Measurements from ENCODE around the gene AMN. TPM values are rescaled to one million over a fixed set of nuclear protein-coding genes. Genes with fewer than 3 reads are reported as not detected.

AMN gene
- total and polyA plus RNA-seq, 9 donors, result 0.10 to 4.6 (median 0.59) TPM; not detected in 1

GRCh38 chr14:102927346-102927877, 4.9 kb downstream of the AMN start:
- whole genome bisulfite sequencing, 3 donors, result 82 to 84% (median 83%) methylated on average over 15 to 19 of the region's 19 CpGs
- no peak for DNase-seq
- Histone ChIP-seq H3K27ac (no peak overlapping the region), H3K36me3 (no peaks in the 10 kb centered on the region), H3K4me1 (ENCODE audit: insufficient read depth) (peaks cover 17% of the 10 kb centered on the region), H3K9me3 (no peaks in the 10 kb centered on the region), H3K27me3 (no peaks in the 10 kb centered on the region), H3K4me3 (no peak overlapping the region)
- no peak for TF ChIP-seq CTCF (IDR thresholded peaks at IDR 0.05)
- no peak for TF ChIP-seq EP300 (IDR thresholded peaks at IDR 0.05)
- no peak for TF ChIP-seq POLR2A (IDR thresholded peaks at IDR 0.05)
- intact Hi-C loops (cut with DNase I), result loop anchor here in 2 of 4 donors (10.0 kb wide), 2 partner anchors 233 to 403 kb away; no protein-coding TSS in a partner anchor

GRCh38 chr14:102927878-102928411, 5.5 kb downstream of the AMN start:
- H3K27me3 ChIP-seq, result no peaks in the 10 kb centered on the region
- intact Hi-C loops (cut with DNase I), result loop anchor here in 2 of 4 donors (10.0 kb wide), 2 partner anchors 233 to 403 kb away; no protein-coding TSS in a partner anchor

GRCh38 chr14:102928412-102929240, 6.2 kb downstream of the AMN start:
- DNase-seq, result peak; percentile 56 to 77 (median 60)
- no peaks in the 10 kb centered on the region for H3K36me3 ChIP-seq
- TF ChIP-seq EP300 (IDR thresholded peaks at IDR 0.05) (no peak), POLR2A (IDR thresholded peaks at IDR 0.05) (no peak), CTCF (IDR thresholded peaks at IDR 0.05) (no peak)
- WGBS, 3 donors, result 1% methylated on average over 61 to 94 of the region's 94 CpGs
- no peaks in the 10 kb centered on the region for H3K9me3 ChIP-seq
- intact Hi-C loops (cut with DNase I), result loop anchor here in 2 of 4 donors (10.0 kb wide), 2 partner anchors 234 to 404 kb away; no protein-coding TSS in a partner anchor
- no peak overlapping the region for H3K27ac ChIP-seq
- H3K4me1 ChIP-seq (ENCODE audit: insufficient read depth), result peaks cover 14% of the 10 kb centered on the region
- H3K4me3 ChIP-seq, result peak overlapping the region; percentile 27
- H3K27me3 ChIP-seq, result no peaks in the 10 kb centered on the region

More at GRCh38 chr14:102927878-102928411, 5.5 kb downstream of the AMN start:
- no peaks in the 10 kb centered on the region for H3K36me3 ChIP-seq
- TF ChIP-seq POLR2A (IDR thresholded peaks at IDR 0.05) (no peak), EP300 (IDR thresholded peaks at IDR 0.05) (no peak), CTCF (IDR thresholded peaks at IDR 0.05) (no peak)
- no peak overlapping the region for H3K27ac ChIP-seq
- H3K4me3 ChIP-seq, result peak overlapping the region; percentile 27
- no peak for DNase-seq
- no peaks in the 10 kb centered on the region for H3K9me3 ChIP-seq
- H3K4me1 ChIP-seq (ENCODE audit: insufficient read depth), result peaks cover 16% of the 10 kb centered on the region
- WGBS, 3 donors, result 22 to 39% (median 33%) methylated on average over 29 to 35 of the region's 35 CpGs

- H3K27me3 ChIP-seq, result no peaks in the 10 kb centered on the region
- WGBS, 3 donors, result 1% methylated on average over 27 to 94 of the region's 94 CpGs
- intact Hi-C loops (cut with DNase I), result loop anchor here in 2 of 4 donors (10.0 kb wide), 2 partner anchors 235 to 405 kb away; no protein-coding TSS in a partner anchor
- no peak for DNase-seq
- no peak overlapping the region for H3K27ac ChIP-seq
- no peaks in the 10 kb centered on the region for H3K36me3 ChIP-seq
- TF ChIP-seq EP300 (IDR thresholded peaks at IDR 0.05), result no peak
- TF ChIP-seq CTCF (IDR thresholded peaks at IDR 0.05), result no peak
- no peak for TF ChIP-seq POLR2A (IDR thresholded peaks at IDR 0.05)
- H3K4me1 ChIP-seq (ENCODE audit: insufficient read depth), result peaks cover 14% of the 10 kb centered on the region
- H3K4me3 ChIP-seq, result peak overlapping the region; percentile 27
- no peaks in the 10 kb centered on the region for H3K9me3 ChIP-seq
Measured at GRCh38 chr14:102929241-102930137, 7.0 kb downstream of the AMN start.

Measured in ovary (tissue), 9 donors.